Kidney tubule cell (primary cell): ENCODE results near the gene TMEM204.
"Not testable (repeated sequence)": the region's sequence is repeated elsewhere in the genome, so short reads cannot be mapped to it uniquely, and the experiment has no call there.

Experiments
- DNase-seq: peaks from one replicate; pipeline ENCODE4 v3.0.0-alpha.2; 2018; ENCODE audit warnings: low spot score

Gene TMEM204

GRCh38 chr16:1595511-1595910, 62.0 kb downstream of the TMEM204 start:
- DNase-seq, result not testable (repeated sequence)

GRCh38 chr16:1596516-1596915, 63.0 kb downstream of the TMEM204 start:
- DNase-seq, result no peak

- DNase-seq, result no peak
These were observed 63.7 kb downstream of the TMEM204 start for GRCh38 chr16:1597154-1597553.

- DNase-seq, result no peak
These were observed 67.6 kb downstream of the TMEM204 start for GRCh38 chr16:1601031-1601430.

- DNase-seq, result no peak
These were observed 68.0 kb downstream of the TMEM204 start for GRCh38 chr16:1601489-1601888.

GRCh38 chr16:1602285-1602684, 68.8 kb downstream of the TMEM204 start:
- DNase-seq, result no peak
